AG04449 (cell line): Measurements from ENCODE around the gene PARVA.

Source experiments
- CTCF ChIA-PET: fragments of 350-600 bp; formaldehyde crosslinking; extraction: SDS; loops from one replicate; lab custom pipeline; 2021; ENCODE audit warnings: antibody characterized with exemption; lab: Yijun Ruan, JAX
- POLR2A ChIA-PET: fragments of 400-600, 350-600 bp; formaldehyde crosslinking; extraction: SDS; loops from one replicate; lab custom pipeline; 2020; ENCODE audit warnings: antibody characterized with exemption, inconsistent platforms; lab: Yijun Ruan, JAX
- DNase-seq: peaks from one replicate; pipeline ENCODE4 v3.0.0-alpha.2; 2010; ENCODE audit warnings: low read depth, low spot score
- H3K4me3 ChIP-seq: 2 replicates; pipeline ENCODE4 v1.5.1; 2011; ENCODE audit warnings: low read depth, mild to moderate bottlenecking, control low read depth, low read length
- CTCF ChIP-seq: IDR thresholded peaks from one replicate; pipeline ENCODE4 v1.5.1; 2011; ENCODE audit warnings: mild to moderate bottlenecking, moderate library complexity, low read length, control low read depth, inconsistent platforms; ENCODE audit not compliant: insufficient read depth; ENCODE audit errors: missing control alignments

PARVA gene

DNA sequence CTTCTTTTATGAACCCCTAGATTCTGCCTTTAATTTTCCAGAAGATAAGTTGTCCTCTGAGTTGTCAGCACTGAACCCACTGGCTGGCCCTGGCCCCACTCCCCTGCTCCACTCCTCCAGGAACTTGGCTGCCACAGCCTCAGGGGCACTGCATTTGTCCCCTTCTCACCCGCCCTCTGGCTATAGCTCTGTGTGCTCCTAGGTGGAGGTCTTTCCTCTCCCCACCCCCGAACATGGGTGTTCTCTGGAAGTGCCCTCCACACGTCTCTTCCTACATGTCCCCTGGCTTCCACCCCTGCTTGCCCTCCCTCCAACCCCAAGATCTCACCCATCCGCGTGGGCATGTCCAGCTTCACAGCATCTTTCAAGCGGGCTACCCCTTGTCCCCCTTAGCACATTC lies 159.2 kb downstream of the PARVA start:
- CTCF ChIA-PET, result interaction anchor here (1.2 kb wide), 1 partner anchor 20 kb away, joined by 3 read pairs; no protein-coding TSS in a partner anchor
- TF ChIP-seq CTCF, result no peak
- POLR2A ChIA-PET, result interaction anchor here (0.6 kb wide), 1 partner anchor 58 kb away, joined by 3 read pairs; no protein-coding TSS in a partner anchor
- no peak overlapping the region for H3K4me3 ChIP-seq
- DNase-seq, result no peak

DNA sequence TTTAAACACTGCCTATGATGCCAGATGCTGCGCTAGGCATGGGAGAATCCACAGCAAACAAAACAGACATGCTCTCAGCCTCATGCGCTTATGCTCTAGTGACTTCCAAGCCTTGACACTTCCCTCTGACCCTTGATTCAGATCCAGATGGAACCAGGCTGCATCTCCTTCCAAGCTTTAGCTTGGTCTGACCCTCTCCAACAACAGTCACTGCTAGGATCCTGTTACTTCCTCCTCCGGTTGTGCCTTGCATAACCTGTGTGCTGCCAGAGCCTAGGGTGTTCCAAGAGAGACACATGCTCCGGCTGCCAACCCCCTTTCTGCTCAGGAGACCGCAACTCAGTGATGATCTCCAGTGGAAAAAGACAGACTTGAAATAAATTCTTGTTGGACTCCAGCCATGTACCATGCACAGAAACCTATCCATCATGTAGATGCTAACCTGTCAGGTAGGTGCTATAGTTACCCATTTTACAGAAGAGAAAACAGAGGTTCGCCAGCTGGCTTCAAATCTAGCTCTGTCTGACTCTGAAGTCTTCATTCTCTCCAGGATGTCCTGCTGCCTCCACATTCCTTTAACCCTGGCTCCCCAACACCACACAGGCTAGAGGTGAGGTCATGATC lies 160.5 kb downstream of the PARVA start:
- ChIA-PET CTCF (interaction anchor here (0.8 to 1.3 kb wide), 2 partner anchors 208 to 348 kb away, joined by 3 read pairs; no protein-coding TSS in a partner anchor), POLR2A (no interaction called here)
- TF ChIP-seq CTCF, result no peak
- DNase-seq, result no peak
- no peak overlapping the region for H3K4me3 ChIP-seq

- ChIA-PET POLR2A (interaction anchor here (0.7 to 0.9 kb wide), 3 partner anchors 18 to 162 kb away, joined by 3 to 4 read pairs (median 3); partner anchors contain the start of gene PARVA), CTCF (interaction anchor here (1.1 to 4.0 kb wide), 4 partner anchors 10 to 347 kb away, joined by 3 to 18 read pairs (median 3); no protein-coding TSS in a partner anchor)
- DNase-seq, result no peak
- H3K4me3 ChIP-seq, result no peak overlapping the region
- TF ChIP-seq CTCF, result no peak
Measured at GRCh38 chr11:12538889-12539421, 161.6 kb downstream of the PARVA start.

- H3K4me3 ChIP-seq, result no peak overlapping the region
- CTCF ChIA-PET, result interaction anchor here (1.1 to 4.0 kb wide), 5 partner anchors 9 to 251 kb away, joined by 3 to 18 read pairs (median 3); no protein-coding TSS in a partner anchor
- TF ChIP-seq CTCF, result no peak
- POLR2A ChIA-PET, result interaction anchor here (0.7 to 0.9 kb wide), 2 partner anchors 17 to 38 kb away, joined by 3 to 4 read pairs; no protein-coding TSS in a partner anchor
- peak; percentile 83 for DNase-seq
Measured at GRCh38 chr11:12539572-12539971, 162.2 kb downstream of the PARVA start.

- POLR2A ChIA-PET, result interaction anchor here (1.2 to 1.7 kb wide), 3 partner anchors 13 to 206 kb away, joined by 3 to 6 read pairs (median 4); no protein-coding TSS in a partner anchor
- no peak for DNase-seq
- no peak for TF ChIP-seq CTCF
- CTCF ChIA-PET, result interaction anchor here (0.9 to 4.0 kb wide), 14 partner anchors 9 to 353 kb away, joined by 3 to 18 read pairs (median 5); partner anchors contain the start of gene PARVA
- H3K4me3 ChIP-seq, result no peak overlapping the region
Measured at GRCh38 chr11:12540075-12540680, 162.8 kb downstream of the PARVA start.
